H9 (cell line): Measurements from ENCODE around the gene VWA1. TPM values are rescaled to one million over a fixed set of nuclear protein-coding genes. Genes with fewer than 3 reads are reported as not detected.

Experiments
- DNase-seq: peaks from one replicate; pipeline ENCODE4 v3.0.0-alpha.2; 2017
- H2AFZ ChIP-seq: one replicate; pipeline ENCODE4 v1.6.1; 2013; ENCODE audit warnings: mild to moderate bottlenecking, low read length, control low read depth, moderate library complexity
- H2AK5ac ChIP-seq: 2 replicates; pipeline ENCODE4 v1.6.1; 2013; ENCODE audit warnings: low read length, control low read depth, mixed read lengths; ENCODE audit not compliant: insufficient read length
- H2BK120ac ChIP-seq: one replicate; pipeline ENCODE4 v1.6.1; 2013; ENCODE audit warnings: low read depth, mild to moderate bottlenecking, low read length, control low read depth, inconsistent platforms; ENCODE audit not compliant: poor library complexity, severe bottlenecking
- H2BK12ac ChIP-seq: 2 replicates; pipeline ENCODE4 v1.6.1; 2013; ENCODE audit warnings: low read length, control low read depth, mixed read lengths, low read depth; ENCODE audit not compliant: insufficient read length
- H2BK15ac ChIP-seq: 2 replicates; pipeline ENCODE4 v1.6.1; 2013; ENCODE audit warnings: low read depth, low read length, control low read depth
- H2BK20ac ChIP-seq: one replicate; pipeline ENCODE4 v1.6.1; 2013; ENCODE audit warnings: low read depth, mild to moderate bottlenecking, low read length, control low read depth, inconsistent platforms; ENCODE audit not compliant: poor library complexity, severe bottlenecking
- H2BK5ac ChIP-seq: 2 replicates; pipeline ENCODE4 v1.6.1; 2013; ENCODE audit warnings: low read length, control low read depth, mixed read lengths; ENCODE audit not compliant: insufficient read length
- H3K14ac ChIP-seq: 2 replicates; pipeline ENCODE4 v1.6.1; 2013; ENCODE audit warnings: low read length, control low read depth; ENCODE audit not compliant: insufficient read depth
- H3K18ac ChIP-seq: 2 replicates; pipeline ENCODE4 v1.6.1; 2013; ENCODE audit warnings: low read depth, mild to moderate bottlenecking, mixed read lengths, low read length, control low read depth; ENCODE audit not compliant: insufficient read length
- H3K23ac ChIP-seq: 2 replicates; pipeline ENCODE4 v1.6.1; 2013; ENCODE audit warnings: low read length, control low read depth, mixed read lengths, low read depth; ENCODE audit not compliant: insufficient read length
- H3K23me2 ChIP-seq: 2 replicates; pipeline ENCODE4 v1.6.1; 2013; ENCODE audit warnings: low read depth, mild to moderate bottlenecking, mixed read lengths, low read length, control low read depth; ENCODE audit not compliant: insufficient read length, poor library complexity, severe bottlenecking
- H3K27ac ChIP-seq: 2 replicates; pipeline ENCODE4 v1.5.1; 2013; ENCODE audit warnings: low read length, control low read depth, mixed read lengths, low read depth; ENCODE audit not compliant: insufficient read length
- H3K27me3 ChIP-seq: 2 replicates; pipeline ENCODE4 v1.6.1; 2013; ENCODE audit warnings: low read length, control low read depth, inconsistent platforms; ENCODE audit not compliant: insufficient read depth
- H3K4ac ChIP-seq: 2 replicates; pipeline ENCODE4 v1.6.1; 2013; ENCODE audit warnings: low read depth, mild to moderate bottlenecking, control low read depth, inconsistent platforms, low read length, moderate library complexity
- H3K4me1 ChIP-seq: 2 replicates; pipeline ENCODE4 v1.6.1; 2013; ENCODE audit warnings: low read length, control low read depth, inconsistent platforms; ENCODE audit not compliant: insufficient read depth
- H3K4me2 ChIP-seq: 2 replicates; pipeline ENCODE4 v1.6.1; 2013; ENCODE audit warnings: low read length, control low read depth, mixed read lengths; ENCODE audit not compliant: insufficient read length, insufficient read depth
- H3K56ac ChIP-seq: 2 replicates; pipeline ENCODE4 v1.6.1; 2013; ENCODE audit warnings: low read depth, mild to moderate bottlenecking, mixed read lengths, low read length, control low read depth; ENCODE audit not compliant: insufficient read length
- H3K79me1 ChIP-seq: 2 replicates; pipeline ENCODE4 v1.6.1; 2013; ENCODE audit warnings: low read depth, mild to moderate bottlenecking, moderate library complexity, low read length, control low read depth, inconsistent platforms; ENCODE audit not compliant: insufficient read depth, poor library complexity, severe bottlenecking
- H3K79me2 ChIP-seq: 2 replicates; pipeline ENCODE4 v1.6.1; 2013; ENCODE audit warnings: low read length, control low read depth, inconsistent platforms; ENCODE audit not compliant: insufficient read depth
- H3K9ac ChIP-seq: 2 replicates; pipeline ENCODE4 v1.6.1; 2013; ENCODE audit warnings: low read length, control low read depth, mixed read lengths; ENCODE audit not compliant: insufficient read length; ENCODE audit errors: extremely low read depth
- H3K9me3 ChIP-seq: one replicate; pipeline ENCODE4 v1.6.1; 2013; ENCODE audit warnings: low read depth, low read length, inconsistent platforms; ENCODE audit not compliant: control insufficient read depth
- H3T11ph ChIP-seq: one replicate; pipeline ENCODE4 v1.6.1; 2013; ENCODE audit warnings: mild to moderate bottlenecking, low read length, control low read depth, inconsistent platforms
- H4K20me1 ChIP-seq: one replicate; pipeline ENCODE4 v1.6.1; 2013; ENCODE audit not compliant: control insufficient read depth, insufficient read length, insufficient read depth
- H4K5ac ChIP-seq: 2 replicates; pipeline ENCODE4 v1.6.1; 2013; ENCODE audit warnings: low read depth, mild to moderate bottlenecking, mixed read lengths, low read length, control low read depth; ENCODE audit not compliant: insufficient read length
- H4K8ac ChIP-seq: replicated peaks from 2 replicates; pipeline ENCODE4 v1.6.1; 2013; ENCODE audit warnings: low read length, control low read depth, mixed read lengths, low read depth; ENCODE audit not compliant: insufficient read length
- H4K91ac ChIP-seq: 2 replicates; pipeline ENCODE4 v1.6.1; 2013; ENCODE audit warnings: low read depth, mild to moderate bottlenecking, moderate library complexity, mixed read lengths, low read length, control low read depth; ENCODE audit not compliant: insufficient read length
- H3K27ac Mint-ChIP-seq, 3 experiments: 2 replicates in 2 of 3; 3 replicates in 1 of 3; pipeline ENCODE4 v1.8.0; 2020 to 2021; ENCODE audit warnings: mixed read lengths in 3 of 3, mild to moderate bottlenecking in 1 of 3, moderate library complexity in 1 of 3
- H3K27me3 Mint-ChIP-seq: 2 replicates; pipeline ENCODE4 v1.8.0; 2021; ENCODE audit warnings: low read depth, mild to moderate bottlenecking, moderate library complexity, mixed read lengths
- H3K36me3 Mint-ChIP-seq, 3 experiments: 2 replicates in 2 of 3; 3 replicates in 1 of 3; pipeline ENCODE4 v1.8.0; 2020 to 2021; ENCODE audit warnings: low read depth in 3 of 3, mixed read lengths in 3 of 3; ENCODE audit not compliant: insufficient read depth in 1 of 3
- H3K4me1 Mint-ChIP-seq, 2 experiments: 2 replicates each; pipeline ENCODE4 v1.8.0; 2020; ENCODE audit warnings: mixed read lengths in 2 of 2
- H3K4me3 Mint-ChIP-seq, 2 experiments: 2 replicates in 1 of 2; 3 replicates in 1 of 2; pipeline ENCODE4 v1.8.0; 2020 to 2021; ENCODE audit warnings: mild to moderate bottlenecking in 2 of 2, mixed read lengths in 2 of 2, moderate library complexity in 1 of 2
- H3K9me3 Mint-ChIP-seq, 2 experiments: 2 replicates in 1 of 2; 3 replicates in 1 of 2; pipeline ENCODE4 v1.8.0; 2020; ENCODE audit warnings: mild to moderate bottlenecking in 2 of 2, mixed read lengths in 2 of 2, moderate library complexity in 1 of 2
- CTCF ChIP-seq: fragments of 200-600 bp; sonication (generic); conservative IDR thresholded peaks from 3 replicates; pipeline ENCODE4 v1.8.0; 2021; ENCODE audit warnings: antibody characterized with exemption, mild to moderate bottlenecking
- WGBS: extraction: QIAGEN DNeasy Blood & Tissue Kit; methylation state at CpG from one replicate; pipeline ENCODE4 v1.1.7; 2013; ENCODE audit warnings: missing lambda C conversion rate, low lambda C conversion rate, mixed read lengths; ENCODE audit not compliant: insufficient read length; ENCODE audit errors: extremely low coverage; 5-methylcytosine and 5-hydroxymethylcytosine counted together
- total RNA-seq: library from RNA; stranded (reverse); gene quantifications from 2 replicates; pipeline ENCODE4 v1.2.1, GENCODE V29; 2021

The VWA1 gene
- total RNA-seq, 1 experiment from 2014 or later: 57.1 TPM

- Mint-ChIP-seq H3K27ac (no peak overlapping the region), H3K4me3 (peak overlapping the region in 1 of 2 experiments; percentile 51; a peak in 1 of 5 replicates), H3K9me3 (peaks cover 2 to 6% of the 10 kb centered on the region in 2 experiments; a peak in 3 of 5 replicates), H3K4me1 (no peaks in the 10 kb centered on the region), H3K27me3 (no peaks in the 10 kb centered on the region), H3K36me3 (peaks cover 46 to 68% (median 62%) of the 10 kb centered on the region in 3 experiments)
- Histone ChIP-seq H2BK12ac (no peak overlapping the region), H3K79me2 (no peaks in the 10 kb centered on the region), H3K4me1 (no peaks in the 10 kb centered on the region), H3K18ac (no peak overlapping the region), H3K9ac (no peak overlapping the region), H3K14ac (no peak overlapping the region), H3T11ph (no peak overlapping the region), H3K4ac (no peak overlapping the region), H3K4me2 (no peak overlapping the region), H2AK5ac (no peak overlapping the region), H3K23ac (no peak overlapping the region), H3K56ac (no peak overlapping the region), H4K8ac (no peak overlapping the region), H2BK5ac (no peak overlapping the region), H3K27me3 (no peaks in the 10 kb centered on the region), H3K27ac (no peak overlapping the region), H4K91ac (no peak overlapping the region), H2AFZ (no peak overlapping the region), H3K79me1 (no peaks in the 10 kb centered on the region), H4K5ac (no peak overlapping the region), H3K9me3 (no peaks in the 10 kb centered on the region), H3K23me2 (no peaks in the 10 kb centered on the region), H2BK20ac (no peak overlapping the region), H4K20me1 (no peaks in the 10 kb centered on the region), H2BK120ac (no peak overlapping the region), H2BK15ac (no peak overlapping the region)
- no CpG with 5 or more reads among the region's 19 CpGs for WGBS
- no peak for TF ChIP-seq CTCF
- DNase-seq: no peak
Observed at GRCh38 chr1:1489861-1490260, 54.4 kb downstream of the VWA1 start.
